Mesendoderm (in vitro differentiated cells): Measurements from ENCODE around the gene ERI3.

Experiments used
- DNase-seq: peaks from one replicate; pipeline ENCODE4 v3.0.0; 2013
- H2AK5ac ChIP-seq: 2 replicates; pipeline ENCODE4 v1.6.1; 2013; ENCODE audit warnings: low read length, inconsistent platforms
- H2BK120ac ChIP-seq: 2 replicates; pipeline ENCODE4 v1.6.1; 2013; ENCODE audit warnings: low read depth, mild to moderate bottlenecking, low read length, moderate library complexity, mixed read lengths
- H2BK15ac ChIP-seq: replicated peaks from 2 replicates; pipeline ENCODE4 v1.6.1; 2013; ENCODE audit warnings: low read depth, mild to moderate bottlenecking, moderate library complexity
- H2BK5ac ChIP-seq: 2 replicates; pipeline ENCODE4 v1.6.1; 2013; ENCODE audit warnings: low read length, inconsistent platforms
- H3K18ac ChIP-seq: 2 replicates; pipeline ENCODE4 v1.6.1; 2013; ENCODE audit warnings: mild to moderate bottlenecking, low read length, mixed read lengths
- H3K23ac ChIP-seq: one replicate; pipeline ENCODE4 v1.6.1; 2013; ENCODE audit warnings: low read length
- H3K27ac ChIP-seq: 2 replicates; pipeline ENCODE4 v1.5.1; 2013; ENCODE audit warnings: low read depth, mild to moderate bottlenecking, inconsistent platforms, low read length, moderate library complexity
- H3K27me3 ChIP-seq: 2 replicates; pipeline ENCODE4 v1.6.1; 2013; ENCODE audit warnings: low read length, control low read depth, mild to moderate bottlenecking, inconsistent platforms; ENCODE audit not compliant: insufficient read depth, poor library complexity
- H3K36me3 ChIP-seq: 2 replicates; pipeline ENCODE4 v1.6.1; 2013; ENCODE audit warnings: low read length, inconsistent platforms; ENCODE audit not compliant: control insufficient read depth, insufficient read depth
- H3K4ac ChIP-seq: one replicate; pipeline ENCODE4 v1.6.1; 2013; ENCODE audit warnings: low read depth, mild to moderate bottlenecking, low read length, moderate library complexity
- H3K4me1 ChIP-seq: 2 replicates; pipeline ENCODE4 v1.6.1; 2013; ENCODE audit warnings: low read depth, low read length, inconsistent platforms; ENCODE audit not compliant: control insufficient read depth
- H3K4me2 ChIP-seq: 2 replicates; pipeline ENCODE4 v1.6.1; 2013; ENCODE audit warnings: low read length
- H3K4me3 ChIP-seq: 2 replicates; pipeline ENCODE4 v1.5.1; 2013; ENCODE audit warnings: mild to moderate bottlenecking, low read length
- H3K56ac ChIP-seq: one replicate; pipeline ENCODE4 v1.6.1; 2013; ENCODE audit warnings: low read length
- H3K79me1 ChIP-seq: 2 replicates; pipeline ENCODE4 v1.6.1; 2013; ENCODE audit warnings: low read length, inconsistent platforms
- H3K79me2 ChIP-seq: 2 replicates; pipeline ENCODE4 v1.6.1; 2013; ENCODE audit warnings: mild to moderate bottlenecking, low read length; ENCODE audit not compliant: control insufficient read depth, insufficient read depth
- H3K9ac ChIP-seq: 2 replicates; pipeline ENCODE4 v1.6.1; 2013; ENCODE audit warnings: low read length, inconsistent platforms
- H4K5ac ChIP-seq: one replicate; pipeline ENCODE4 v1.6.1; 2013; ENCODE audit warnings: low read length
- H4K8ac ChIP-seq: one replicate; pipeline ENCODE4 v1.6.1; 2013; ENCODE audit warnings: low read depth, mild to moderate bottlenecking, control low read depth, low read length, moderate library complexity
- WGBS: extraction: QIAGEN DNeasy Blood & Tissue Kit; methylation state at CpG from one replicate; pipeline ENCODE4 v1.1.7; 2013; ENCODE audit warnings: low lambda C conversion rate, missing lambda C conversion rate; ENCODE audit not compliant: insufficient coverage; ENCODE audit errors: extremely low coverage; 5-methylcytosine and 5-hydroxymethylcytosine counted together

Gene ERI3

GRCh38 chr1:44220001-44220751, 134.9 kb downstream of the ERI3 start:
- Histone ChIP-seq H3K27me3 (no peaks in the 10 kb centered on the region), H4K5ac (no peak overlapping the region), H4K8ac (no peak overlapping the region), H2AK5ac (no peak overlapping the region), H3K4me3 (no peak overlapping the region), H3K18ac (no peak overlapping the region), H3K4me2 (no peak overlapping the region), H3K9ac (no peak overlapping the region), H3K4ac (no peak overlapping the region), H3K36me3 (peaks cover 10% of the 10 kb centered on the region), H2BK5ac (no peak overlapping the region), H3K56ac (no peak overlapping the region), H2BK15ac (no peak overlapping the region), H3K79me1 (no peaks in the 10 kb centered on the region), H3K23ac (no peak overlapping the region), H3K27ac (no peak overlapping the region), H3K4me1 (no peaks in the 10 kb centered on the region), H3K79me2 (no peaks in the 10 kb centered on the region), H2BK120ac (no peak overlapping the region)
- WGBS, result no CpG with 5 or more reads among the region's 31 CpGs
- no peak for DNase-seq

GRCh38 chr1:44219301-44219626, 135.8 kb downstream of the ERI3 start:
- peaks cover 10% of the 10 kb centered on the region for H3K36me3 ChIP-seq
- DNase-seq, result no peak
- H4K8ac ChIP-seq, result no peak overlapping the region
- H2BK120ac ChIP-seq, result no peak overlapping the region
- no peak overlapping the region for H2BK5ac ChIP-seq
- no peak overlapping the region for H3K27ac ChIP-seq
- H3K4me3 ChIP-seq, result no peak overlapping the region
- no peaks in the 10 kb centered on the region for H3K4me1 ChIP-seq
- peaks cover 2% of the 10 kb centered on the region for H3K79me1 ChIP-seq
- no peak overlapping the region for H3K4me2 ChIP-seq
- H2BK15ac ChIP-seq, result no peak overlapping the region
- no peak overlapping the region for H3K56ac ChIP-seq
- H3K4ac ChIP-seq, result no peak overlapping the region
- no peak overlapping the region for H3K9ac ChIP-seq
- no peaks in the 10 kb centered on the region for H3K27me3 ChIP-seq
- no peak overlapping the region for H3K23ac ChIP-seq
- H3K79me2 ChIP-seq, result no peaks in the 10 kb centered on the region
- H4K5ac ChIP-seq, result no peak overlapping the region
- WGBS, result no CpG with 5 or more reads among the region's 6 CpGs
- no peak overlapping the region for H2AK5ac ChIP-seq
- H3K18ac ChIP-seq, result no peak overlapping the region

- H3K4ac ChIP-seq, result no peak overlapping the region
- no peak overlapping the region for H2BK120ac ChIP-seq
- peaks cover 5% of the 10 kb centered on the region for H3K4me1 ChIP-seq
- H3K79me1 ChIP-seq, result peaks cover 7% of the 10 kb centered on the region
- no peak overlapping the region for H3K4me3 ChIP-seq
- no peak overlapping the region for H2AK5ac ChIP-seq
- no peaks in the 10 kb centered on the region for H3K27me3 ChIP-seq
- no peak overlapping the region for H3K56ac ChIP-seq
- H3K23ac ChIP-seq, result no peak overlapping the region
- H3K79me2 ChIP-seq, result peaks cover 4% of the 10 kb centered on the region
- H3K4me2 ChIP-seq, result no peak overlapping the region
- H4K8ac ChIP-seq, result no peak overlapping the region
- no peak overlapping the region for H2BK5ac ChIP-seq
- DNase-seq, result no peak
- no CpG with 5 or more reads among the region's 24 CpGs for WGBS
- H3K36me3 ChIP-seq, result peaks cover 10% of the 10 kb centered on the region
- no peak overlapping the region for H3K18ac ChIP-seq
- H2BK15ac ChIP-seq, result no peak overlapping the region
- no peak overlapping the region for H3K27ac ChIP-seq
- H3K9ac ChIP-seq, result no peak overlapping the region
- no peak overlapping the region for H4K5ac ChIP-seq
Measured at GRCh38 chr1:44218503-44219300, 136.4 kb downstream of the ERI3 start.

- H3K9ac ChIP-seq, result no peak overlapping the region
- H3K79me2 ChIP-seq, result peaks cover 6% of the 10 kb centered on the region
- H3K23ac ChIP-seq, result no peak overlapping the region
- no peak overlapping the region for H3K56ac ChIP-seq
- H3K36me3 ChIP-seq, result peaks cover 10% of the 10 kb centered on the region
- no peak overlapping the region for H2BK15ac ChIP-seq
- H3K4me2 ChIP-seq, result no peak overlapping the region
- H3K79me1 ChIP-seq, result peaks cover 9% of the 10 kb centered on the region
- H3K4ac ChIP-seq, result no peak overlapping the region
- H3K27ac ChIP-seq, result no peak overlapping the region
- no peaks in the 10 kb centered on the region for H3K27me3 ChIP-seq
- no peak overlapping the region for H4K5ac ChIP-seq
- DNase-seq, result peak; percentile 80
- H2BK120ac ChIP-seq, result no peak overlapping the region
- H3K18ac ChIP-seq, result no peak overlapping the region
- H2AK5ac ChIP-seq, result no peak overlapping the region
- no peak overlapping the region for H4K8ac ChIP-seq
- WGBS, result no CpG with 5 or more reads among the region's 4 CpGs
- peaks cover 5% of the 10 kb centered on the region for H3K4me1 ChIP-seq
- no peak overlapping the region for H2BK5ac ChIP-seq
- H3K4me3 ChIP-seq, result no peak overlapping the region
Measured at GRCh38 chr1:44217809-44218410, 137.1 kb downstream of the ERI3 start.

- H3K4me2 ChIP-seq, result peak within 1 kb of the TSS; percentile 94
- DNase-seq, result peak; percentile 86
- H3K4me3 ChIP-seq, result peak within 1 kb of the TSS; percentile 91
- no peak within 1 kb of the TSS for H3K18ac ChIP-seq
- peak within 1 kb of the TSS; percentile 91 for H3K9ac ChIP-seq
- no CpG with 5 or more reads among the region's 44 CpGs for WGBS
- no peaks in the 10 kb centered on the region for H3K27me3 ChIP-seq
- no peaks in the 10 kb centered on the region for H3K36me3 ChIP-seq
- H4K8ac ChIP-seq, result peak within 1 kb of the TSS; percentile 41
- peak within 1 kb of the TSS; percentile 99 for H3K56ac ChIP-seq
- H4K5ac ChIP-seq, result peak within 1 kb of the TSS; percentile 99
- H3K4me1 ChIP-seq, result peaks cover 9% of the 10 kb centered on the region
- no peak within 1 kb of the TSS for H2BK120ac ChIP-seq
- H2BK15ac ChIP-seq, result no peak within 1 kb of the TSS
- peaks cover 6% of the 10 kb centered on the region for H3K79me2 ChIP-seq
- peaks cover 9% of the 10 kb centered on the region for H3K79me1 ChIP-seq
- no peak within 1 kb of the TSS for H3K27ac ChIP-seq
- peak within 1 kb of the TSS; percentile 58 for H2BK5ac ChIP-seq
- H3K23ac ChIP-seq, result no peak within 1 kb of the TSS
- H3K4ac ChIP-seq, result peak within 1 kb of the TSS; percentile 73
- H2AK5ac ChIP-seq, result peak within 1 kb of the TSS; percentile 37
Measured at GRCh38 chr1:44213222-44214112, 141.6 kb downstream of the ERI3 start, which contains the start of gene DMAP1. TSS of gene DMAP1 (plus strand) at chr1:44213471. CDS start at chr1:44213754, 283 bp downstream.
